MCF 10A (cell line): ENCODE data around the gene ST7. TPM values are rescaled to one million over a fixed set of nuclear protein-coding genes. Genes with fewer than 3 reads are reported as not detected.

Experiments used
- BruUV-seq: library from RNA; stranded (reverse); fragments of 400-500 nt; replicated peaks from 2 replicates; lab custom pipeline; 2021; lab: Mats Ljungman, UMichigan
- CTCF ChIA-PET: fragments of 300-600 bp; sonication (Branson Sonifier 250); formaldehyde crosslinking; extraction: SDS; loops from one replicate; lab custom pipeline; 2021; ENCODE audit warnings: antibody characterized with exemption, inconsistent platforms; lab: Yijun Ruan, JAX
- POLR2A ChIA-PET: fragments of 300-600, 350-650 bp; sonication (Branson Sonifier 250); formaldehyde crosslinking; extraction: SDS; loops from one replicate; lab custom pipeline; 2020; ENCODE audit warnings: antibody characterized with exemption, inconsistent platforms; lab: Yijun Ruan, JAX
- DNase-seq: peaks from one replicate; pipeline ENCODE4 v3.0.0-alpha.2; 2018; ENCODE audit not compliant: unreplicated experiment
- H3K27ac Mint-ChIP-seq: one replicate; pipeline ENCODE4 v1.8.0; 2022; ENCODE audit warnings: mild to moderate bottlenecking, low read depth, mixed read lengths; ENCODE audit not compliant: unreplicated experiment
- H3K27me3 Mint-ChIP-seq: one replicate; pipeline ENCODE4 v1.8.0; 2022; ENCODE audit warnings: mixed read lengths; ENCODE audit not compliant: insufficient read depth, unreplicated experiment
- H3K36me3 Mint-ChIP-seq: one replicate; pipeline ENCODE4 v1.8.0; 2022; ENCODE audit warnings: mild to moderate bottlenecking, moderate library complexity, mixed read lengths; ENCODE audit not compliant: insufficient read depth, unreplicated experiment
- H3K4me1 Mint-ChIP-seq: one replicate; pipeline ENCODE4 v1.8.0; 2022; ENCODE audit warnings: mixed read lengths; ENCODE audit not compliant: insufficient read depth, unreplicated experiment
- H3K4me3 Mint-ChIP-seq: one replicate; pipeline ENCODE4 v1.8.0; 2022; ENCODE audit warnings: mild to moderate bottlenecking, moderate library complexity, mixed read lengths; ENCODE audit not compliant: unreplicated experiment
- H3K9me3 Mint-ChIP-seq: one replicate; pipeline ENCODE4 v1.8.0; 2022; ENCODE audit warnings: mixed read lengths; ENCODE audit not compliant: unreplicated experiment
- CTCF ChIP-seq: fragments of 200-600 bp; IDR thresholded peaks from one replicate; pipeline ENCODE4 v1.8.0; 2022; ENCODE audit warnings: antibody characterized with exemption, mild to moderate bottlenecking; ENCODE audit not compliant: unreplicated experiment
- intact Hi-C: fragments of 100-400 bp; cut with micrococcal nuclease; formaldehyde crosslinking; loops from 2 replicates; pipeline ENCODE4 v1.14.1; 2022
- total RNA-seq: library from RNA; stranded (reverse); gene quantifications from 2 replicates; pipeline ENCODE4 v1.2.3, GENCODE V29; 2022

Gene ST7
- total RNA-seq, 1 experiment from 2014 or later: 18.5 TPM

DNA sequence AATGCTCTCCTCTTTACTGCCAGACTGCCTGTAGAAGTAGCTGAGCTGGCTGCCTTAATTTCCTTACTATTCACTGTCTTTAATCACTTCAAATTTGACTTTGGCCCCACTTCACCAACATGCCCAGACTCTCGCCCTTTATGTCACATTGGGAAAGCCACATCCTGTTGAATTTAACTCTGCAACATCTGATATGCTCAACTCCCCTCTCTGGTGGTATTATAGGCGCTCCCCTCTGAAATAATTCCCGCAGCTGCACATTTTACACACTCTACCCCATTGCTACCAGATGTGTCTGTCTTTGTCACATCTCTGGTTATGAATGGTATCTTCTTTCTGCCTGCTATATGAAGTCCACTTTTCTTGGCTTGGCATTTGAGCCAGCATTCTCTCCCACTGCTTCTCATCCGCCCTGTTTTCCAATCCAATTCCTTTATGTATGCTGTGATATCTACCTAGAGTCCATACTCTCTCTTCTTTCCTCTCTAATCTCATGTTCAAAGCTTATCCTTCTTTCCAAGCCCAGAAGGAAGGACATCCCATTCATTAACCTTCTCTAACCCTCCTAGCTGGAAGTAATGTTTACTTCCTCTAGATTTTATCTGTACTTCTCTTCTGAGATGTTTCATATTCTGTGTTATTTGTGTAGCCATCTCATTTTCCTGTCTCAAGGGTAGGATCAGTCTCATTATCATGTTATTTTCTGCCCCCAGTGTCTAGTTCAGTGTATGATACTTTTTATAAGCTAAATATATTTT is 134.5 kb downstream of the ST7 start:
- no peak for TF ChIP-seq CTCF
- Mint-ChIP-seq H3K27me3 (no peaks in the 10 kb centered on the region), H3K4me1 (peaks cover 8% of the 10 kb centered on the region), H3K4me3 (no peak overlapping the region), H3K36me3 (no peaks in the 10 kb centered on the region), H3K9me3 (no peaks in the 10 kb centered on the region), H3K27ac (no peak overlapping the region)
- CTCF ChIA-PET: interaction anchor here (1.0 to 1.1 kb wide), 3 partner anchors 16 to 38 kb away, joined by 3 to 4 read pairs (median 4); no protein-coding TSS in a partner anchor
- POLR2A ChIA-PET: interaction anchor here (1.1 to 1.3 kb wide), 3 partner anchors 11 to 101 kb away, joined by 3 read pairs; no protein-coding TSS in a partner anchor
- no peak for DNase-seq
- BruUV-seq: no TSS peak
- intact Hi-C loops: no loop called here

DNA sequence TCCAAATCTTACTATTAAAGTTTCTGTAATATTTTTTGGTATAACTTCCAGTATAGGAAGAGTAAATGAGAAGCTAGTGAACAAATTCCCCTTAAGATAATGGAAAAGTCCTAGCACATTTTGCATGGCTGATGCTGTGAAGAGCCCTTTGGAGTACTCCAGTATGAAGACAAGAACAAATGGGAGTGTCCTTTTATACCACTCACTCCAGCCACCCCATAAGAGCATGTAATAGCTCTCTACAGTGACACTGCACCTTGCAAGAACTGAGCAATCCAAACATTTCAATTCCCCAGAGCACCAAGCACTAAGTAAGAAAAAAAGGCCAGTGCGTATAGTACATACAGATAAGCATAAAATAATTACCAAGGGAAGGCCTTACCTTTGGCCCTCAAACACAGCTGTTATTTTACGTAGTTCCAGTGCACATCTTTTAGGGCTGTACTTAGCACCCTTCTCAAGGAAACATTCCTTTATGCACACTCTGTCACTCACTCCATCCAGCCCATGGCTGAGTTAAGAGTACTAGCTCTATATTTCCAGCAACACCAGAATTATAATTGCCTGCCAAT is 135.4 kb downstream of the ST7 start:
- H3K9me3 Mint-ChIP-seq: no peaks in the 10 kb centered on the region
- H3K4me1 Mint-ChIP-seq: peaks cover 8% of the 10 kb centered on the region
- CTCF ChIA-PET: interaction anchor here (0.5 to 1.1 kb wide), 5 partner anchors 15 to 555 kb away, joined by 3 to 4 read pairs (median 3); no protein-coding TSS in a partner anchor
- intact Hi-C loops: no loop called here
- H3K27ac Mint-ChIP-seq: no peak overlapping the region
- no peak for TF ChIP-seq CTCF
- no TSS peak for BruUV-seq
- H3K27me3 Mint-ChIP-seq: no peaks in the 10 kb centered on the region
- no peaks in the 10 kb centered on the region for H3K36me3 Mint-ChIP-seq
- no peak for DNase-seq
- POLR2A ChIA-PET: interaction anchor here (1.2 to 1.3 kb wide), 2 partner anchors 26 to 102 kb away, joined by 3 read pairs; no protein-coding TSS in a partner anchor
- H3K4me3 Mint-ChIP-seq: no peak overlapping the region

DNA sequence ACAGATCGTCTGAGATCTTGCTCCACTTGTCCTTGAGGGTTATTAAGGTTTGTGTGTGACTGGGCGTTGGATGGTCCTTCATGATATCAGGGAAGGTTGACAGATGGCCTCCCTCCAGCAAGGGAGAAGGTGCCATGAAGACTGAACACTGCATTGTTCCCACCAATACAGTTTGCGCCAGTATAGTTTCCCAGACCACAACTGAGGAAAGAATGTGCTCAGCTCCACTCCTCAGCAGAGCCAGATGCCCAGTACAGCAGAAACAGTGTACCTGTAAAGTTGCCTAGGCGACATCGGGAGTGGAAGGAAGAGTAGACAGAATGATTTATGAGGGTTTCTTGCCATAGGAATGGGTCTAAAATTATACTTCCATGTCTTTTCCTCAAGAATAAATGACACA is 137.5 kb downstream of the ST7 start:
- DNase-seq: no peak
- Mint-ChIP-seq H3K4me1 (peaks cover 8% of the 10 kb centered on the region), H3K4me3 (no peak overlapping the region), H3K27me3 (no peaks in the 10 kb centered on the region), H3K9me3 (no peaks in the 10 kb centered on the region), H3K27ac (no peak overlapping the region), H3K36me3 (no peaks in the 10 kb centered on the region)
- ChIA-PET CTCF (no interaction called here), POLR2A (no interaction called here)
- no peak for TF ChIP-seq CTCF
- intact Hi-C loops: no loop called here
- no TSS peak for BruUV-seq

GRCh38 chr7:117091721-117092120 is 138.4 kb downstream of the ST7 start:
- Mint-ChIP-seq H3K27me3 (no peaks in the 10 kb centered on the region), H3K4me3 (no peak overlapping the region), H3K27ac (no peak overlapping the region), H3K9me3 (no peaks in the 10 kb centered on the region), H3K36me3 (no peaks in the 10 kb centered on the region), H3K4me1 (peaks cover 8% of the 10 kb centered on the region)
- DNase-seq: no peak
- BruUV-seq: no TSS peak
- no peak for TF ChIP-seq CTCF
- POLR2A ChIA-PET: no interaction called here
- CTCF ChIA-PET: no interaction called here
- intact Hi-C loops: no loop called here
